IPS-NIHi11 (cell line): ENCODE measurements around the gene C9orf43.

Experiments
- DNase-seq: peaks from one replicate; pipeline ENCODE4 v3.0.0; 2012; ENCODE audit warnings: mixed read lengths, low spot score

The C9orf43 gene

GRCh38 chr9:113465599-113466140 lies 55.1 kb downstream of the C9orf43 start:
- no peak for DNase-seq

GRCh38 chr9:113467183-113467582 lies 56.6 kb downstream of the C9orf43 start:
- DNase-seq, result no peak

GRCh38 chr9:113468716-113469448 lies 58.3 kb downstream of the C9orf43 start:
- no peak for DNase-seq

- DNase-seq, result no peak
Measured at GRCh38 chr9:113471143-113471542, 60.6 kb downstream of the C9orf43 start.

DNA sequence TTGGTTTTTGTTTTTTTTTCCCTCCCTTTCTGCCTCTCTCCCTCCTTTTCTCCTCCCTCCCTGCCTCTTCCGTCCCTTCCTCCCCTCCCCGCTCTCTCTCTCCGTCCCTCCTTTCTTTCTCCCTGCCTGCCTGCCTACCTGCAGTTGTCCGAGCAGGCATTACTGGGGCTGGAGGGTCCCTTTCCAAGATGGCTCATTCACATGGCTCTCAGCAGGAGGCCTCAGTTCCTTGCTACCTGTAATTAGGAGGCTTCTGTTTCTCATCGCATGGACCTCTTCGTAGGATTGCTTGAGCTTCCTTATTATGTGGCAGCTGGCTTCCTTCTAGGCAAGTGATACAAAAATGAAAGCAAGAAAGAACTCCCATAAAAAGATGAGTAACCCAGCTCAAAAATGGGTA lies 61.0 kb downstream of the C9orf43 start:
- DNase-seq, result no peak

DNA sequence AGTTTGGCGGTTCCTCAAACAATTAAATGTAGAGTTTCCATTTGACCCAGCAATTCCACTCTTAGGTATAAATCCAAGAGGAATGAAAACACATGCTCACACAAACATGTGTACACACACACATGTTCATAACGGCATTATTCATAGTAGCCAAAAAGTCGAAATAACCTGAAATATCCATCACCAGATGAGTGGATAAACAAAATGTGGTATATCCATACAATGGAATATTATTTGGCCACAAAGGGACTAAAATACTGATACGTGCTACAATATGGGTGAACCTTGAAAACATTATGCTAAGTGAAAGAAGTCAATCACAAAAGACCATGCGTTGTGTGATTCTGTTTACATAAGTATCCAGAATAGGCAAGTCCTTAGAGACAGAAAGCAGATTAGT lies 61.7 kb downstream of the C9orf43 start:
- DNase-seq, result no peak

GRCh38 chr9:113474360-113475028 lies 63.9 kb downstream of the C9orf43 start:
- no peak for DNase-seq

GRCh38 chr9:113475031-113475430 lies 64.5 kb downstream of the C9orf43 start:
- DNase-seq, result no peak

GRCh38 chr9:113475992-113476391 lies 65.4 kb downstream of the C9orf43 start:
- no peak for DNase-seq

DNA sequence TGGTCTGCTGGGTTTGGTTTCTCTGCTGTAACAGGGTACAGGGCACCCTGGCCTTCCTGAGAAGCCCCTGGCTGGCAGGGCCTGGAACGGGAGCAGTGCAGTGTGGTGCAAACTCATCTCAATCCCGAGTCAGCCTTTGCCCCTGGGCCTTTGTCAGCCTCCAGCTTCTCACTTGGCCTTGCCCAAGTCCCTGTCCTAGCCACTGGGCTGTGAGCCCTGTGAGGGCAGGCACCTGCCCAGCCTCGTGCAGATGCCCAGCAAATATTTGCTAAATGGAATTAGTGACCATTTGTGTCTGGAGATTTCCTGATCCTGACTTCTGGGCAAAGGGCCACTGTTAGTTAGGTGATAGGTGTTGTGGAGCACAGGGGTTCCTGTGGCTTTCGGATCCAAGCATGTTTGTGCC lies 66.0 kb downstream of the C9orf43 start:
- DNase-seq, result no peak

DNA sequence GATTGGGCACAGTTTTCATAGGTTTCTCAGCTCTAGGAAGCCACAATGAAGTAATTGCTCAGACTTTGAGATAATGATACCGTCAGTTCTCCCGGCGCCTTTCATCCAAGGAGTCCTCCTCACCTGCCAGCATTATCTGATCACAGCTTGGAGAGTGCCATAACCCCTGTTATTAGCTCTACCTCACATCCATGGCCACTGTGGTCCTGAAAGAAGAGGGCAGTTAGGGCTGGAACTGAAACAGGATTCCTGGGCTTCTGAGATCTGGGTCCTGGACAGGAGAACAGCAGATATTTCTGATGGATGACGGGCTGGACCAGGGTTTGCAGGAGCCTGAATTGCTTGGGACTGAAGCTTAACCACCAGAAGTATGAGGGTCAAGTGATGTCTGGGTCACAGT lies 66.5 kb downstream of the C9orf43 start:
- DNase-seq, result no peak

DNA sequence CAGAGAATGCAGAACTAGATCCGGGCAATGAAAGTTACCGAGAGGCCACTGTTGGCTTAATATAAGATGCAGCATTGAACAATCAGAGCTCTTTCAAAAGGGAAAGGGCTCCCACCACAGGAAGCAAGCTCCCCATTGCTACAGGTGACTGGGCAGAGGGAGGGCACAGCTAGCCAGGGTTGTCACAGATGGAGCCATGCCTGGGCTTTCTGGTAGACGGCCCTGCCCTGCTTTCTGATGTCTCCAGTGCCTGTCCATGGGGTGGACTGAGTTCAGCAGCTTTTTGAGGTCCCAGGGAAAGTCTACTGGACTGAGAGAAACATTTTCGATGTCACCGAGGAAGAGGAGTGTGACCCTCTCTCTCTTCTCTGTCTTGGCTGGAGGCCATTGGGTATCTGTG lies 67.1 kb downstream of the C9orf43 start:
- no peak for DNase-seq

GRCh38 chr9:113479174-113479621 lies 68.7 kb downstream of the C9orf43 start:
- DNase-seq, result no peak
